NCI-H69 (cell line): ENCODE results near the gene BEGAIN.

Experiments
- DNase-seq: peaks from one replicate; lab custom pipeline; 2025; lab: John Stamatoyannopoulos, UW

The BEGAIN gene

DNA sequence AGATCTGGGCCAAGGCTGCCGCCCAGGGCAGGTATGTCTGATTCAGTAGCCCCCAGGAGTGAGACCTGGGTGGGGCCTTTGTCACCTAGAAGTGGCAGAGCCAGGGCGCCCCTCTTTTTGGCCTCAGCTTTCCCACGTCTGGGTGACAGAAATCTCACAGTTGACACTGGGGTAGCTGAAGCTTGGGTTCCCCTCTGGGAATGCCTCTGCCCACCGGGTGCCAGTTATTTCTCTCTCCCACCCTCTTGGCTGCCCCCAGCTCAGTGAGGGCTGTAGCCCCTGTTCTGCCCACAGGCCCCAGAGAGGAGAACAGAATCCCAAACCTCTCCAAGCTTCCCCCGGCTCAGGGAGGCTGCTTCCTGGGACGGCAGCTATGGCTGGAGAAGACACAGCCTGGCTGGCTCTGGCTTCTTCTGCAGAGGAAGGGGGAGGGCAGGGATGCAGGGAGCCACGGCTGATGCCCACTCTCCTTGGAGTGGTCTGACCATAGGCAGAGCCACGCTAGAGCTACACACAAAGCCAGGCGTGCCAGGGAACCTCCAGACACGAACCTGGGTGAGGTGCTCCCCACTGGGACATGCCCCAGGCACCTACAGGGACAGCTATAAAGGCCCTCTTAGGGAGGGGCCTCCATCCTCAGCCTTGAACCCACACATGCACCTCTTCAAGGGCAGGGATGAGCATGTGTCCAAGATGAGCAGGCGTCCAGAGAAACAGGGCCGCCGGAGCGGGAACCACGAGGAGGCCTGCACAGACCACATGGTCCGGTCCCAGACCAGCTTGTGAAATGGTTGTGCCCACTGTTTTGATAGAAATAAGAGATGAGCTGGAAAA is 51.7 kb downstream of the BEGAIN start:
- no peak for DNase-seq

DNA sequence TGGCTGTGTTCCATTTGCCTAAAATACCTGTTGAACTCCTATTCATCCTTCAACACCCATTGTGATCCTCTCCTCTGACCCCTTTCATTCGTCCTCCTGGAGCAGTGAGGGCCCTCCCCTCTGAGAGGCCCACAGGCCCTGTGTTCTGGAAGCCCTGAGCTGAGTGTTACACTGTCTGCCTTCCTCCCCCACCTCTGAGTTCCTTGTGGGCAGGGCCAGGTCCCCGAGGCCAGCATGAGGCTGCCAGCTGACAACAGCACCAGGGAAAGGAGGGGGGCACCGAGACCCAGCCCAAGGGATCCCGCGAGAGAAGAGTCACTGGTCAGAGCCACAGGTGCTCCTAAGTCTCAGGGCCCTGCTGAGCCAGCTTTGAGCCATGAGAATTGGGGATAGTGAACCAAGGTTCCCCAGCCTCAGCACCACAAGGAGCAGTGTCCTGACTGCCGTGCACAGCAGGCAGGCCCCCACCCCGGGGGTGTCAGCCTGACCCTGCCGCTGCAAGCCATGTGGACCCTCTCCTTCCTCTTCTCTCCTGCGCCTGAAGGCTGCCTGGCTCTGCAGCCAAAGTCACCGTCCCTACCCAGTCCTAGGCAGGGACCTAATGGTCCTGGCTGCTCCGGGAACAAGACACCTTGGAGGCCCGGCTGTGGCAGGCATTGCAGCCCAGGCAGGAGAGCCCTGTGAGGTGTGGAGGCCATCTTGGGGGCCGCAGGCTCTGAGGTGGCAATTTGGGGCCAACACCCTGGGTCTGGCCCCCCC is 52.5 kb downstream of the BEGAIN start:
- no peak for DNase-seq

DNA sequence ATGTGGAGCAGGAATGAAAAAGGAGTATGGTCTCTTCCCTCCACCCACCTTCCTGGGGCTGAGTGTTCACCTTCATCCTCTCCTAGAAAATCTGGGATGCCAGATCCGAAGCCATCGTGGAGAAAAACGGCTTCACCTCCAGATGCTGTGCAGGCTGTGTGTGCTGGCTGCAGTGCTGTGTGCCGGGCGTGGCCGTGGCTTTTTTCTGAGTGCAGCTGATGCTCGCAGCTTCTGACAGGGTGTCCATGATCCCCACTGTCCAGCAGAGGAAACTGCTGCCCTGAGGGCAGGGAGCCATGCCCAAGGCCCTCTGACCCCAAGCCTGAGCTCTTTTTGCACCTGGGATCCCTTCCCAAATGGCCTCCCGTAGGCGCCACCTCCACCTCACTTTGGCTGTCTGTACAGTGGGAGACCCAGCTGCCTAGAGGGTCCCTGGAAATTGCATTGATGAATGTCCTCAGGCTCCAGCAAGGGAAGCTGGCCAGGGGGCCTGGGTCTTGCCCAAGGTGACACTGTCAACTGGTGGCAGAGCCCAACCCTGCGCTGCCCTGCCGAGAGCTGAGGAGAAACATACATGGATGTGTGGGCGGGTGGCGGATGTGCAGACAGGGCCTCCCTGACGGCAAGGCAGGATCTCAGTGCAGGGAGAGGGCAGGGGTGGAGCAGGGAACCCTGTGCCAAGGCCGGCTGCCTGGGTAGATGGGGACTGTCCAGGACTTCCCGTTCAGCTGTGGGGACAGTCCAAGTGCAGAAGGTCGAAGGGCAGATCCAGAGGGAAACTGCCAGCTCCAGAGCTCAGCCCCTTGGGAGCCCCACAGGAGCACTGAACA is 53.3 kb downstream of the BEGAIN start:
- DNase-seq = no peak

GRCh38 chr14:100532906-100533655 is 54.1 kb downstream of the BEGAIN start:
- no peak for DNase-seq

DNA sequence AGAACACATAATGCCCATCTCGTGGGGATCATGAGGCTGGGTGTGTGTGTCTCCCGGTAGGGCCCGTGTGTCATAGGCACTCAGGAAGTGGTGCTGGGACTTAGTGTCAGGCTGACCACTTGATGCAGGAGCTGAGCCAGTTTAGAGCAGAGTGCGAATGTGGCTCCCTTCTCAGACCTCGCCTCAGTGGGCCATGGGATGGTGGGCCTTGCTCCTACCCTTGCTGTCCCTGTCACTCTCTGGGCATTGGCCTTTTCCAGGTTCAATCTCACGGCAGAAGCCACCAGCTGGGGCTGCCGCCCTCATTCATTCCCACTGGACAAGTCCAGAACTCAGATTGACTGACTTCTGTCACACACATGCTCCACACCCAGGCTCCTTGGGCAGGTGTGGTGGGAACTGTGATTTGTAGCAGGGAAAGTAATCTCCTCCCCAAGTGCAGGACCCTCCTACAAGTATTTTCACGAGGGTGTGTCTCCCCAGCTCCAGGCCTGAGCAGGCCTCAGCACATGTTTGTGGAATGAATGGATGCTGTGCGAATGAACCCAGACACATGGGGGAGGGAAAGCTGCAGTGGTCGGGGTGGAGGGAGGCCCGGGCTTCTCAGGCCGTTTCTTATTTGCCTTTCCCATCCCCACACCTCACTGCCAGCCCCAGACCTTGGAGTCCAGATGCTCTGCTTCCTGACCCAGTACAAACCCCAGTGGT is 54.9 kb downstream of the BEGAIN start:
- no peak for DNase-seq

- no peak for DNase-seq
Observed at GRCh38 chr14:100531152-100532121, 55.8 kb downstream of the BEGAIN start.

DNA sequence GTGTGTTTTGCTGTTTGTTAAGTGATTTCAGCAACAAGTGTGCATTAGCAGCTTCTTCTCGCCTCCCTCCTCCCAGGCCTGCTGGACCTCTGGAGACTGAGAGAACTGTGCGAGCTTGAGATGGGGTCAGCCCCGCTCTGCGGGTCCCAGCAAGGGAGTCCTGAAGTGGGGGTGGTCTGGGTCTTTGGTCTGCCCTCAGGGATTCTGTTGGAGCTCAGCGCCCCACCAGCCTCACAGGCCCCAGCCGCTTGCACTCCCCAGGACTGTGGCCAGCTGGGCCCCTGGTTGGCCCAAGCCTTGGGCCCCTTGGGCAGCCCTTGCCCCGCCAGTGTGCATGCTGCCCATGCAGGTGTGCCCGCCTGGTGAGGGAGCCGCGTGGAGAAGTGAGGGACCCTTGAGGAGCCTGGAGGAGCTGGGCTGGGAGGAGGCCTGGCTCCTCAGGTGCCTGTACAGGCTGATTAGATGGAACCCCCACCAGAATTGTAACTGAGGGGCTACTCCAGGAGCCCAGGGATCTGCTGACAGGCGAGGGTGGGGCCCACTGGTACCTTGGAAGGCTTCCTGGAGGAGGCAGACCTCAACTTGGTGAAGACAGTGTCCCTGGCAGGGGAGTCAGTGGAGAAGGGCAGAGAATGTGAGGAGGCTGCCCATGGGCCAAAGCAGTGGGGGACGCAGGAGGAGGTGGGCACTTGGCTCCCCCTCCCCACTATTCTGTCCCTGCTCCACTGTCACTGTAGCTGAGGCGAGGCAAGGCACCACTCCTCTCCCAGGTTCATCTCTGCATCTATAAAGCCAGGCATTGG is 56.7 kb downstream of the BEGAIN start:
- DNase-seq = no peak

DNA sequence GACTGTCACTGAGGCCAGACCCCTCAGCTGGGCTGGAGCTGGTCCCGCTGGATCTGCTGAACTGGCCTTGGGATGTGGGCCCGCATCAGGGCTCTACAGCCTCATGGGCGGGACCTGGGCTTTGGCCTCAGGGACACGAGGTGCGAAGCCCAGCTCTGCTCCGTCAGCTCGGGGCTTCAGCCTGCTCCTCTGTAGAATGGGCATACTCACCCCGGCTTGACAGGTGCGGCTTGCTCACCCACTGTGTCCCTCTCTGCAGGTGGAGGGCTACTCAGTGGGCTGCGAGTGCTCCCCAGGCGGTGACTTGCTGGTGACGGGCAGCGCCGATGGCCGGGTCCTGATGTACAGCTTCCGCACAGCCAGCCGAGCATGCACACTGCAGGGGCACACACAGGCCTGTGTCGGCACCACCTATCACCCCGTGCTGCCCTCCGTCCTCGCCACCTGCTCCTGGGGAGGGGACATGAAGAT is 57.6 kb downstream of the BEGAIN start:
- DNase-seq = no peak

DNA sequence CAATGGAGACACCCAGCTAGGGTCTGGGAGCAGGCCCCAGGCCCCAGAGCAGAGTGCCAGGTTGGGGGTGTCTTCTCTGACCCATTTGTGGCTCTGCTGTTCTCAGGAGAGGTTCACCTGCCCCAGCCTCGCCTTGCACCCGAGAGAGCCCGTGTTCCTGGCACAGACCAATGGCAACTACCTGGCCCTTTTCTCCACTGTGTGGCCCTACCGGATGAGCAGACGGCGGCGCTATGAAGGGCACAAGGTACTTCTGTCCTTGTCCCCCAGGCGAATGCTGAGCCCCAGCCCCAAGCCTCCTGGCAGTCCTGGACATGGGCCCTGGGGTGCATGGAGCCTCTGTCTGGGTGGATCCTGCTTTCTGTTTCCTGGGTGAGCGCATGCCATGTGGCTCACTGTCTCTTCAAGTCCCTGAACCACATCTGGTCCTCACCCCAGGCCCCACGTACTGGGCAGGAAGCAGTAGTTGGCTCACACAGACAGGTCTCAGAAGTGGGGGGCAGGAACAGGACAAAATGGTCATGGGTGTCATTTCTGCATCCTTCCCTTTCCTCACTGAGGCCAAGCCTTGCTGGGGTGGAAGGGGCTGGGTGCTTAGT is 58.2 kb downstream of the BEGAIN start:
- no peak for DNase-seq

DNA sequence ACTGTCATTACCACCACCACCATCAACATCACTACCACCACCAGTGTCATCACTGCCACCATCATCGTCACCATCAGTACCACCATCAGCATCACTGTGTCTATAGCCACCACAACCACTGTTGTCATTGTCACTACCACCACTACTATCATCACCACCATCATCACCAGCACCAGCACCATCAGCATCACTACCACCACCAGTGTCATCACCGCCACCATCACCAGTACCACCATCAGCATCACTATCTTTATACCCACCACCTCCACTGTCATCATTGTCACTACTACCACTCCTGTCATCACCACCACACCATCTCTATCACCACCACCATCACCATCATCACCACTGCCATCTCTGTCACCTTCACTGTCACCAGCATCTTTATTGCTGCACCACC is 60.6 kb downstream of the BEGAIN start:
- DNase-seq = no peak

GRCh38 chr14:100526057-100526456 is 61.2 kb downstream of the BEGAIN start:
- DNase-seq = no peak

- DNase-seq = no peak
Observed at GRCh38 chr14:100525615-100526014, 61.6 kb downstream of the BEGAIN start.

GRCh38 chr14:100524933-100525243 is 62.3 kb downstream of the BEGAIN start:
- no peak for DNase-seq

DNA sequence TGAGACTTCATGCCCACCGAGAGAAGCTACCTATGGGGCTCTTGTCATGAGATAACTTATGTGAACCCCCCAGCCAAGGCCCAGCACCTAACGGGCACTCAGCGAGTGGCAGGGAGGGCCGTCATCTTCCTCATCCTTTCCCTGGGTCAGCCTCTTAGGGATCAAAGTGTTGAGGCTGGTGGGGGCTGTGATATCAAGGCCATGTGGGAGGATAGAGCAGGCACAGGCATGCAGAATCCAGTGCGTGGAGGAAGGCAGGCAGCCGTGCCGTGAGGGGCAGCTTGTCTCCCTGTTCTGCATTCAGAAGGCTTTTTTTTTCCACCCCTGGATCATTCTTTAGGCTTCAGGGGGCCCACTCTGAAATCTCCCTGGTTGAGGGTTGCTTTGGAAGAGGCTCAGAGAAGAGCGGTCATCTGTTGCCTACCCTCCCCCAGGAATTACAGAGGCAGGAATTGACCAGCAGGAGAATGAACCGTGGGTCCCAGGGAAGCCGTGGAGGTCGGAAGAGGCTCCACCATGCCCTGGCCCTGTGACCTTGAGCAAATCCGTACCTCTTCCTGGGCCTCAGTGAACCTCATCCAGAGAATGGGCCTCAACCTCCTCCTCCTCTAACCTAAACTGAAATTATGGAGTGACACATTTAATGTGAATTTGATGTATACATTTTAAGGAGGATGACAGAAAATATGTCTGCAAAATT is 62.8 kb downstream of the BEGAIN start:
- DNase-seq = peak; percentile 46

GRCh38 chr14:100523843-100524169 is 63.4 kb downstream of the BEGAIN start:
- DNase-seq = peak; percentile 90

GRCh38 chr14:100523131-100523842 is 63.9 kb downstream of the BEGAIN start:
- peak; percentile 58 for DNase-seq

- peak; percentile 97 for DNase-seq
Observed at GRCh38 chr14:100522616-100523099, 64.6 kb downstream of the BEGAIN start.
